ACC112 (cell line): ENCODE data around the gene CD33.

Experiments used
- H2AFZ ChIP-seq: fragments of 200-600 bp; sonication (generic); one replicate; pipeline ENCODE4 v1.6.0; 2017; ENCODE audit warnings: antibody characterized with exemption, low read length; ENCODE audit not compliant: unreplicated experiment
- H3K27ac ChIP-seq: fragments of 200-600 bp; sonication (generic); 2 replicates; pipeline ENCODE4 v1.5.1; 2014; ENCODE audit warnings: low read depth, mild to moderate bottlenecking, antibody characterized with exemption, low read length, moderate library complexity
- H3K27me3 ChIP-seq: fragments of 200-600 bp; sonication (generic); 2 replicates; pipeline ENCODE4 v1.6.1; 2014; ENCODE audit warnings: mild to moderate bottlenecking, antibody characterized with exemption, low read length, moderate library complexity, mixed read lengths; ENCODE audit not compliant: insufficient read depth
- H3K36me3 ChIP-seq: fragments of 200-600 bp; sonication (generic); 2 replicates; pipeline ENCODE4 v1.6.1; 2016; ENCODE audit warnings: mild to moderate bottlenecking, antibody characterized with exemption, low read length, moderate library complexity, mixed read lengths; ENCODE audit not compliant: insufficient read depth
- H3K4me1 ChIP-seq: fragments of 200-600 bp; sonication (generic); one replicate; pipeline ENCODE4 v1.6.1; 2016; ENCODE audit warnings: low read length, mixed read lengths; ENCODE audit not compliant: insufficient read depth, unreplicated experiment, control insufficient read depth
- H3K4me3 ChIP-seq: fragments of 200-600 bp; sonication (generic); 2 replicates; pipeline ENCODE4 v1.5.1; 2014; ENCODE audit warnings: mild to moderate bottlenecking, low read depth, low read length
- H3K79me2 ChIP-seq: fragments of 200-600 bp; sonication (generic); one replicate; pipeline ENCODE4 v1.6.0; 2016; ENCODE audit warnings: low read length; ENCODE audit not compliant: control insufficient read depth, unreplicated experiment, insufficient read depth

The CD33 gene

GRCh38 chr19:51258165-51259160, 33.6 kb downstream of the CD33 start:
- Histone ChIP-seq H3K79me2 (no peaks in the 10 kb centered on the region), H3K4me1 (no peaks in the 10 kb centered on the region), H3K36me3 (no peaks in the 10 kb centered on the region), H2AFZ (no peak overlapping the region), H3K4me3 (no peak overlapping the region), H3K27me3 (peaks cover 42% of the 10 kb centered on the region), H3K27ac (no peak overlapping the region)

GRCh38 chr19:51259348-51260245, 34.7 kb downstream of the CD33 start:
- Histone ChIP-seq H3K4me3 (no peak overlapping the region), H3K79me2 (no peaks in the 10 kb centered on the region), H3K36me3 (no peaks in the 10 kb centered on the region), H3K27me3 (peaks cover 53% of the 10 kb centered on the region), H3K27ac (no peak overlapping the region), H2AFZ (no peak overlapping the region), H3K4me1 (no peaks in the 10 kb centered on the region)

GRCh38 chr19:51263808-51264207, 38.9 kb downstream of the CD33 start:
- Histone ChIP-seq H3K27me3 (peaks cover 65% of the 10 kb centered on the region), H3K27ac (no peak overlapping the region), H3K4me3 (no peak overlapping the region), H3K79me2 (no peaks in the 10 kb centered on the region), H3K4me1 (no peaks in the 10 kb centered on the region), H2AFZ (no peak overlapping the region), H3K36me3 (no peaks in the 10 kb centered on the region)

- no peak overlapping the region for H3K4me3 ChIP-seq
- no peaks in the 10 kb centered on the region for H3K79me2 ChIP-seq
- no peaks in the 10 kb centered on the region for H3K36me3 ChIP-seq
- H3K27ac ChIP-seq = no peak overlapping the region
- no peaks in the 10 kb centered on the region for H3K4me1 ChIP-seq
- H2AFZ ChIP-seq = no peak overlapping the region
- H3K27me3 ChIP-seq = peaks cover 26% of the 10 kb centered on the region
These were observed 46.2 kb downstream of the CD33 start for GRCh38 chr19:51271067-51271466.

- H3K79me2 ChIP-seq = no peaks in the 10 kb centered on the region
- no peaks in the 10 kb centered on the region for H3K36me3 ChIP-seq
- no peak overlapping the region for H3K4me3 ChIP-seq
- H3K27me3 ChIP-seq = peaks cover 23% of the 10 kb centered on the region
- no peak overlapping the region for H2AFZ ChIP-seq
- H3K4me1 ChIP-seq = no peaks in the 10 kb centered on the region
- H3K27ac ChIP-seq = no peak overlapping the region
These were observed 47.4 kb downstream of the CD33 start for GRCh38 chr19:51272183-51272810.

- Histone ChIP-seq H3K27ac (no peak overlapping the region), H3K27me3 (peaks cover 9% of the 10 kb centered on the region), H3K36me3 (no peaks in the 10 kb centered on the region), H3K4me3 (no peak overlapping the region), H3K4me1 (no peaks in the 10 kb centered on the region), H2AFZ (no peak overlapping the region), H3K79me2 (no peaks in the 10 kb centered on the region)
These were observed 49.3 kb downstream of the CD33 start for GRCh38 chr19:51274049-51274770.

GRCh38 chr19:51277112-51277511, 52.2 kb downstream of the CD33 start:
- Histone ChIP-seq H3K27me3 (peaks cover 14% of the 10 kb centered on the region; the same call in 1 of the 2 replicates), H3K4me1 (no peaks in the 10 kb centered on the region), H2AFZ (no peak overlapping the region), H3K27ac (no peak overlapping the region), H3K79me2 (no peaks in the 10 kb centered on the region), H3K4me3 (no peak overlapping the region), H3K36me3 (no peaks in the 10 kb centered on the region)

GRCh38 chr19:51282335-51282734, 57.5 kb downstream of the CD33 start:
- Histone ChIP-seq H2AFZ (no peak overlapping the region), H3K79me2 (no peaks in the 10 kb centered on the region), H3K27ac (no peak overlapping the region), H3K36me3 (no peaks in the 10 kb centered on the region), H3K4me1 (no peaks in the 10 kb centered on the region), H3K4me3 (no peak overlapping the region), H3K27me3 (peaks cover 38% of the 10 kb centered on the region)

GRCh38 chr19:51285682-51286081, 60.8 kb downstream of the CD33 start:
- no peak overlapping the region for H2AFZ ChIP-seq
- H3K4me3 ChIP-seq = no peak overlapping the region
- H3K79me2 ChIP-seq = no peaks in the 10 kb centered on the region
- H3K27me3 ChIP-seq = peaks cover 51% of the 10 kb centered on the region
- H3K4me1 ChIP-seq = no peaks in the 10 kb centered on the region
- H3K27ac ChIP-seq = no peak overlapping the region
- H3K36me3 ChIP-seq = no peaks in the 10 kb centered on the region
